ENCODE results near the gene SLC16A9. TPM values are rescaled to one million over a fixed set of nuclear protein-coding genes. Genes with fewer than 3 reads are reported as not detected.

The SLC16A9 gene
- 1.8 and 2.5 TPM in 2 replicates for polyA plus RNA-seq

DNA sequence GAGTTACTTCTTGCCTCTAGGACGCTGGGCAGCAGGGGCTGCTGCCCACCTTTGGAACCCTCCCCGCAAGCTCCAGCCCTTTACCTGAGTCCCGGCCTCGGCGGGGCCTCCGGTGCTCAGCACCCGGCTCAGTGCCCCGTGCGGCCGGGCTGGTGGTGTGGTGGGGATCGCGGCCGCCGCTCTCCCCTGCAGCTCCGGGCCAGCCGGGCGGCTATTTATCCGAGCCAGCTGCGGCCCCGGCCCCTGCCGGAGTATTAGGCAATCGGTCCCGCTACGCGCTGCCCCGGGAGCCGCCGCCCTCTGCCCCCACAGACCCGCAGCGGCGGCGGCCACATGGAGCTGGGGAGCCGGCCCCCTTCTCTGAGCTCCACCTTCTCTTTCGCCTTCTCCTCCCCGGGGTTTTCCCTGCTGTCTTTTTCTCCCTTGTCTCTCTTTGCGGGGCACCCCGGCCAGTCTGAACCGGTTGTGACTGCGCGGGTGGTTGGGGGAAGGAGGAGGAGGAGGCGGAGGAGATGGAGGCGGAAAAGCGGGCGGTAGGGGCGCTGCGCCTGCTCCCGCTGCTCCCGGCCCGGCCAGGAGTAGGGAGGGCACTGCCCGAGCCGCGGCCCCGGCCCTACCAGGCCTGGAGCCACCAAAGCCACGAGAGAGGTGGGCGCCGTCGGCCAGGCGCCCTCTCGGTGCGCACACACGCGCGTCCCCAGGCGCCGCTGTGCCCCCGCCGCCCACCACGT lies at the start of gene SLC16A9:
Gene SLC16A9, minus strand, starts transcription at position 456 of the 731 bp plus-strand sequence. CDS start 25,559 bp downstream, outside the sequence.

GRCh38 chr10:59753267-59753666 lies 43.6 kb upstream of the SLC16A9 start, which contains the start of gene MRLN:
Gene MRLN (minus strand): TSS chr10:59753455.

Other genes starting within 250 kb of the SLC16A9 start
- gene MRLN, start 43.6 kb upstream of the SLC16A9 start, polyA plus RNA-seq: 5.6 and 25.2 TPM in 2 replicates
- 19.2 and 25.0 TPM in 2 replicates for gene CCDC6, start 196.7 kb upstream of the SLC16A9 start, polyA plus RNA-seq

Measured in Purkinje cell (primary cell).